GM18511 (cell line): ENCODE data around the gene GSAP.

Source experiments
- ATAC-seq: cut with Tn5 transposase; IDR thresholded peaks from one replicate; pipeline ENCODE4 v1.9.1; 2021; ENCODE audit warnings: mild to moderate bottlenecking, moderate library complexity; ENCODE audit not compliant: unreplicated experiment

GSAP gene, protein sequence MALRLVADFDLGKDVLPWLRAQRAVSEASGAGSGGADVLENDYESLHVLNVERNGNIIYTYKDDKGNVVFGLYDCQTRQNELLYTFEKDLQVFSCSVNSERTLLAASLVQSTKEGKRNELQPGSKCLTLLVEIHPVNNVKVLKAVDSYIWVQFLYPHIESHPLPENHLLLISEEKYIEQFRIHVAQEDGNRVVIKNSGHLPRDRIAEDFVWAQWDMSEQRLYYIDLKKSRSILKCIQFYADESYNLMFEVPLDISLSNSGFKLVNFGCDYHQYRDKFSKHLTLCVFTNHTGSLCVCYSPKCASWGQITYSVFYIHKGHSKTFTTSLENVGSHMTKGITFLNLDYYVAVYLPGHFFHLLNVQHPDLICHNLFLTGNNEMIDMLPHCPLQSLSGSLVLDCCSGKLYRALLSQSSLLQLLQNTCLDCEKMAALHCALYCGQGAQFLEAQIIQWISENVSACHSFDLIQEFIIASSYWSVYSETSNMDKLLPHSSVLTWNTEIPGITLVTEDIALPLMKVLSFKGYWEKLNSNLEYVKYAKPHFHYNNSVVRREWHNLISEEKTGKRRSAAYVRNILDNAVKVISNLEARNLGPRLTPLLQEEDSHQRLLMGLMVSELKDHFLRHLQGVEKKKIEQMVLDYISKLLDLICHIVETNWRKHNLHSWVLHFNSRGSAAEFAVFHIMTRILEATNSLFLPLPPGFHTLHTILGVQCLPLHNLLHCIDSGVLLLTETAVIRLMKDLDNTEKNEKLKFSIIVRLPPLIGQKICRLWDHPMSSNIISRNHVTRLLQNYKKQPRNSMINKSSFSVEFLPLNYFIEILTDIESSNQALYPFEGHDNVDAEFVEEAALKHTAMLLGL

DNA sequence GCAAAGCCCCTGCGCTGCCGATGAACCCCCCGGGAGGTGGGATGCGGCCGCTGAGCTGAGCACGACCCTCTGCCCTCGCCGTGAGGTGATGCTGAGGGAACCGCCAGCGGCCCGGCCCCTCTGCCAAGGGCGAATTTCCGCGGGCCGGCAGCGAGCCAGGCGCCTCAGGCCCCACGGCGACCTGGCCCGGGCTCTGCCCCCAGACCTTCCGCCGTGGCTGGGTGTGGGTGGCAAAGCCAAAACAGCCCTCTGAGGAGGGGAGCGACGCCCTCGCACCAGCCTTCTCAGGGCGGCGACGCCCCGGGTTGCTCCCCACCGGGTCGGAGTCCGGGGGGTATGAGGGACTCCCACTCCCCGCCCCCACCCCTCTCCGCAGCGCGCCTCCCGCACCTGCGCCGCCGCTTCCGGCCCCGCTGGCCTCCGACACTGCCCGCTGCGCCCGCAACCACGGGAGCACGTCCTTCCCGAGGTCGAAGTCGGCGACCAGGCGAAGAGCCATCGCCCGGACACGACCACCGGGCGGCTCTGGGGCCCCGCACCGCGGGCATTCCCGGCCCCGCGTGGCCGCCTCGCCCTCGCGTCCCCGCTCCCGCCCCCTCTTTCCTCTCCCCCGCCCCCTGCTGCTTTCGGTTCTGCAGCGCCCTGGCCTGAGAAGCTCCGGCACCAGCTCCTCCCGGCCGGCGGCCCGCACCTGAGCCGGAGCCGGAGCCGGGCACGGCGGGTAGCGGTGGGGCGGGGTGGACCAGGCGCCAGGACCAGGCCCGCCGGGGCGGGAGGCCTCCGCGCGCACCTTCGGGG is at the start of gene GSAP:
TSS of gene GSAP (minus strand) at position 527 of the 798 bp plus-strand sequence. CDS start at position 499, 28 bp downstream.
- peak; percentile 70 for ATAC-seq

DNA sequence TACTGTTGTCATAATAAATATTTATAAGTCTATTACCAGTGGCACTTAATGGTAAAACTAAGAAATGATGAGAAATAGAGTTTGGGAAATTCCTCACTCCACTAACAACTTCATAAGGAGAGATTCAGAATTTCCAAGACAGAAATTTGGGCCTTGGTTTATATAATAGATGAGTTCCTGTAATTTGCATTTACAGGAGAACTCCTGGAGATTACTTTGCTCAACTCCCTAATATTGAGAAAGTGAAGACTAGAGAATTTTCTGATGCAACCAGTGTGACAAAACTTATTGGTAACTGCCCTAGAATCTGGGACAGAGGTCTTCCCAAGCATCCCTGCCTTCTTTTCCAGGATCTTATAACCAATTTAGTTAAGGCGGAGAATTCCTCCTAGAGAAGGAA is 49.1 kb upstream of the GSAP start:
- ATAC-seq, result no peak

DNA sequence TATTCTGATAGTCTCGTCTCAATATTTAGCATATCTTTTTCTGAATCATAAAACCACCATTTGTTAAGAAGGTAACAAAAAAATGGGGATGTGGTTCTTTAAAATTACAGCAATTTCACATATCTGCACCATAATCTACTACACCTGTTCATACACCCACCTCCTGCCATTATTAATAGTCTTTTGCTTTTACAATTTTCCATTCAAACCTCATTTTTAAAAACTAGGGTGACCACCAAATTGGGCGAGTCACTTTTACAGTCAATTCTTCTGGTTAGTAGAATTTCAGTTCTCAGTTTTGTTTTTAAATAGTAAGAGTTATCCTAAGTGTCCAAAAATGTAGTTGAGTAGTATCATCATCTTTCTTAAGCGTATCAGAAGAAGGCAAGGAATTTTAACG is 48.4 kb upstream of the GSAP start:
- peak; percentile 70 for ATAC-seq

DNA sequence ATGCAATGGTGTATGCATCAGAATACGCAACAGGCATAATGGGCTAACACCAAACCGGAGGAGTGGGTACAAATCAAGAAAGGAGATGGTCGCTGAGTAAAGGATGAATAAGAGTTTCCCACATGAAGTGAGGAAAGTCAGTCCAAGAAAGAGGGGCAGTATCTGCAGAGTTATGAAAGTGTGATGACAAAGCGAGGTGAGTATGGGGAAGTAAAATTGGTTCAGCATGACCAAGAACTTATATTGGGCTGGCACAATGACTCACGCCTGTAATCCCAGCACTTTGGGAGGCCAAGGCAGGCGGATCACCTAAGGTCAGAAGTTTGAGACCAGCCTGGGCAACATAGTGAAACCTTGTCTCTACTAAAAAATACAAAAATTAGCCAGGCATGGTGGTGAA is 47.5 kb upstream of the GSAP start:
- peak; percentile 59 for ATAC-seq

DNA sequence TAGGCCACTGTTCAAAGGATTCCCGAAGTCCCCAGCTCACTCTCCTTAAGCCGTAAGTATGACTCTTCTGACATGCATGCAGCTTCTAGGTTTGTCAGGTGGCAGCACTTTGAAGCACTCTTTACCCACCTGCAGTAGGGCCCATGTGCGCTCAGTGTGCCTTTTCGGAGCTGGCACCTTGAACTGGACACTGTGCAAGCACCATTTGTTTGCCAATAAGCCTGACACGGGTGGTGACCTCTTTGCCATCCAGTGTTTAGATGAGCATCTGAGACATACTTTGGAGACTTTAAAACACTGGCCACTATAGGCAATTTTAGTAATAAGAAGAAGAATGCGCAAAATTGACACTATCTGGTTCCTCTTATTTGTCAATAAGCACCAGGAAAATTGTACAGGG is 45.7 kb upstream of the GSAP start:
- no peak for ATAC-seq

DNA sequence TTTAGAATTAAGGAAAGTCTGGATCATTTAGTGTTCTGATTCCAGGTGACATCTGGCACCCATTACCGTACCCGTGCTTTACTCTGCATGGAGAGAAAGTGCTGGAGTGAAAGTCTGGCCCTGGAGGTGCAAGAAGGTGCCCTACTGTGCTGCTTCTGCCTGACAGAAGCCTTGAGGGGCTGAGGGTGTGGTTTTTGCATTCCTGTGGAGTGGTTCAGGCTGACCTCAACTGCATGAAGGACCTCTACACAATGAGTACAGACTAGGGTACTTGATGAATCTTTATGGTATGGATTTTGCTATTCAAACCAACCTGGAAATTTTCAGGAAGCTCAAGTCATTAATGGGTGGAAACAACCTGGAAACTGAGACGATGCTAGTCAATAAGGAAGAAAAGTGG is 45.1 kb upstream of the GSAP start:
- no peak for ATAC-seq

DNA sequence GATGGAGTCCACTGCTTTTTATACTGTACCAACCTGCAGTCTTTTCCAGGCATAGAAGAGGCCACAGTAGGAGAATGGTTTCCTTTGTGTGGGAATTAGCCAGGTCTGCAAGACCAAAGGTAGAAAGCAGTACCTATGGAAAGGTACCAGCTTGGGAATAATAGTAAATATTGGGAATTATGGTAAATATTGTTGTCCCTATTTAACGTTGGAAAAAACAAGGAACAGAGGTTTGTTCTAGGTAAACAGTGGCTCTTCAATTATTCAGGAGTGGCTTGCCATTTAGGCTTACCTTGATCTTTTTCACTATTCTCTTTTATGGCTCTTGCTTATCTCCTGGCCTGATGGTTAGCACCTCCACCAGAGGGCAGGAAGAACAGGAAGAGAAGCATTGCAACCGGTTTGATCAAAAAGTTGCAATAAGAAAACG is 43.9 kb upstream of the GSAP start:
- ATAC-seq, result no peak

DNA sequence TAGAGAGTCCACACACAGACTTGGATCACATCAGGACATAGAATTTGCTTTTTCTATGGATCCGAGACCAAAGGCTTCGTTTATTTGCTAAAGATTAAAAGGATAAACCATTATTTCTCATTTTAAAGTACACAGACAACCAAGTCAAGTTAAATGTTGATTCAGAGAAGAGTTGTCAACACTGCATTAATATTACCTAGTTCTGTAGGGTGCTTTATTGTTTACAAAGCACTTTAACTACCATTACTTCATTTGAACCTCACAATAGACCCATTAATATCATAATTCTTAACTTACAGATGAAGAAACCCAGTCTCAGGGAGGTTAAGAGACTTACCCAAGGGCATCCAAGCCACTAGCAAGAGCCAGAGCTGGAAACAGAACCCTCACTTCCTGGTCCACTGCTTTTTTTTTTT is 43.2 kb upstream of the GSAP start:
- ATAC-seq, result no peak

DNA sequence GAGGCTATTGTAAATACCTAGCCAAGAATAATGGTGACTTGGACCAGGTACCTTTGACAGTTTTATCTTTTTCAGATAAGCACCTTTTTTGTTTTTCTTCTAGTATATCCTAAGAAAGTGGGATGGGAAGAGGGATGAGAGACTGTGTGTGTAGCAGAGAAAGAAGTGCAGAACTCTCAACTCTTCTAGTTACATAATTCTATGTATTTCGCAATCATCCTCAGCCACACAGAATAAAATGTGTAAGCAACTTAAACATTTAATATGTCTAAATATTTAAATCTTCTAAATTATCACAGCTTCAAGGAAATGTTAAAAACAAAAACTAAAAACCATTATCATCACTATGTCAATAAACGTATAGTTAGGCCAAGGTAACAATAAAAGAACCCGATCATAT is 42.6 kb upstream of the GSAP start:
- ATAC-seq, result no peak

DNA sequence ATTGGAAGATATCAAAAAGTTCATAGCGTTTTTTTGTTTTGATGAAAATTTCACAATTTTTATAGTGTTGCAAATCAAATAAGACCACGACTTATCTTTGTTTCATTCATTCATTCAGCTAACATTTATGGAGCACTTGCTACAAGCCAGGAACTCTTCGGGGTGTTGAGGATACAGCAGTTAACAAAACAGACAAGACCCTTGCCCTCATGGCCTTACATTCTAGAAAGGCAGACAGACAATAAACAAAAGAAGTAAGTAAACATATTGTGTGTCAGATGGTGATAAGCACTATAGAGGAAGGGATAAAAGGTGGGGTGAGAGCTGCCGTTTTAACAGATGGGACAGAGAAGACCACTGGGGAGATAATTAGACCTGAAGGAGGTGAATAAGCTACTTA is 41.6 kb upstream of the GSAP start:
- ATAC-seq, result no peak

DNA sequence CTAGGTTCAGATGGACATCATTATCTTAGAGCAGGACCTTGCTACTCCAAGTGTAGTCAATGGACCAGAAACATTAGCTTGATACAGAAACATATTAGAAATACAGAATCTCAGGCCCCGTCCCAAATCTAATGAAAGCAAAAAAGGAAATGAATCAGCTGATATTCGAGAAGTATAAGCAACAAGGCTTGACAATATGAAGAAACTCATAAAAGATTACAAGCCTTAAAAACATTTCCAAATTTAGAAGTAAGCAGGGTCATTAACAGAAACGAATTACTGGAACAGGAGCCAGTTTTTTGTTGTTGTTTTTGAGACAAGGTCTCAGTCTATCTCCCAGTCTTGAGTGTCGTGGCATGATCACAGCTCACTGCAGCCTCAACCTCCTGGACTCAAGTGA is 40.5 kb upstream of the GSAP start:
- ATAC-seq, result no peak

DNA sequence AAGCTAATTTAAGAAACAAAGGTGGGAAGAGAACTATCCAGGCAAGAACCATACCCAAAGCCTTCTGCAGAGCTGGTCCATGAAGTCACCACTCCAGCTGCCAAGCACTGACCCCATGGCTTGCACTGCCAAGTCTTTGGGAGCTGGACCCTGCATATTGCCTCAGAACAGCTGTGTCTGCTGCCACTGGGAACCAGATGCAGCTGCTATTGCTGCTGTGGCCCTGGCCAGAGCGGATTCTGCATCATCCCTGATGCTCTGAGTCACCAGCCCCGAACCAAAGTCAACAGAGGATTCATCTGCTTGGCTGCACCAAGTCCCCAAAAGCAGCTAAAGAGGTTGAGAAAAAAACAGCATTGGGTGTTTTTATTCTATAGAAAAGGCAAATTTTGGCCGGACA is 39.2 kb upstream of the GSAP start:
- ATAC-seq, result no peak

DNA sequence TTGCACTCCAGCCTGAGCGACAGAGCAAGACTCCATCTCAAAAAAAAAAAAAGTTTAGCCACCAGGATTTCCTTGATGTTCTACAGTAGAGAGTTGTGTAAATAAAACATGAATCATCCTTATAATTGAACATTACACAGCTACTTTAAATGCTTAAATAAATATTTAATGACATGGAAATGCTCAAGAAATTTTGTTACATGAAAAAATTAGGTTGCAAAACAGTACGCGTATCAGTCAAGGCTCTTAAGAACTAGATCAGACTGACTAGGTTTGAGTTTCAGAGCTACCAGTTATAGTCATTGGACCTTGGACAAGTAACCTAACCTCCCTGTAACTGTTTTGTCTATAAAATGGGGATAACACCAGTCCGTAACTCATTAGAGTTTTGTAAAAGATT is 38.7 kb upstream of the GSAP start:
- ATAC-seq, result no peak

DNA sequence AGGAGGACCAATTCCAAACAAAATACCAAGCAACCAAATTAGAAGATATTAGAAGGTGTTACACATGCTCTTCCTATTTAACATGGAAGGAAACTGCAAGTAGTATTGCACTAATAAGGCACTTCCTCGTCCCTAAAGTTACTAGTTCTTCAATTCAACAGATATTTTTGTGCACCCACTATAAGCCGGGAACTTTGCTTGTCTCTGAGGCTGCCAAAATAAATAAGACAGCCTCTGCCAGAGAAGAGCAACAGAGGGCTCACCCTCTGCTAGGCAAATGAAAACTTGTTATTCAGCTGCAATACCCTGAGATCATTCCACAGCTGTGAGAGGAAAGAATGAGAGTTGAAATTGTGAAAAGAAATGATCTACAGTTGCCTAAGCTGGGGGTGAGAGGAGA is 37.4 kb upstream of the GSAP start:
- ATAC-seq, result no peak

DNA sequence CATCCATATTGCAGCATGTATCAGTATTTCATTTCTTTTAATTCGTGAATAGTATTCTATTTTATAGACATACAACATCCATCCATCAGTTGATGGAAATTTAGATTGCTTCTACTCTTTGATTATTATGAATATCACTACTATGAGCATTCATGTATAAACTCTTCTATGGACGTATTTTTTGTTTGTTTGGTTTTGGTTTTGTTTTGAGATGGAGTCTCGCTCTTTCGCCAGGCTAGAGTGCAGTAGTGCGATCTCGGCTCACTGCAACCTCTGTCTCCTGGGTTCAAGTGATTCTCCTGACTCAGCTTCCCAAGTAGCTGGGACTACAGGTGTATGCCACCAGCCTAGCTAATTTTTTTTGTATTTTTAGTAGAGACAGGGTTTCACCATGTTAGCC is 35.8 kb upstream of the GSAP start:
- peak; percentile 66 for ATAC-seq

DNA sequence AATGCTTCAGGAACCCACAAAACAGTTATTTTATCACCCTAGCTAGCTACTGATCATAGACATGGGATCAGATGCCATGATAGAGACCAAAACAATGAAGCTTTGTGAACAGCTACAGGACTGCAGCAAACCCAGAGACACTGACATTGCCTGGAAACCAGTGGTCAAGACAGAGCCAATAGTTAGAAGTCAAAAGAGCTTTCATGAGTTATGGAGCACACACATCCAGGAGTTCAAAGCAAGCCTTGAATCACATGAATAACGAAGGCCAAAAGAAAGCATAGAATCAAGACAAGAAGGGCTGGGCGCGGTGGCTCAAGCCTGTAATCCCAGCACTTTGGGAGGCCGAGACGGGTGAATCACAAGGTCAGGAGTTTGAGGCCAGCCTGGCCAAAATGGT is 34.5 kb upstream of the GSAP start:
- ATAC-seq, result no peak

DNA sequence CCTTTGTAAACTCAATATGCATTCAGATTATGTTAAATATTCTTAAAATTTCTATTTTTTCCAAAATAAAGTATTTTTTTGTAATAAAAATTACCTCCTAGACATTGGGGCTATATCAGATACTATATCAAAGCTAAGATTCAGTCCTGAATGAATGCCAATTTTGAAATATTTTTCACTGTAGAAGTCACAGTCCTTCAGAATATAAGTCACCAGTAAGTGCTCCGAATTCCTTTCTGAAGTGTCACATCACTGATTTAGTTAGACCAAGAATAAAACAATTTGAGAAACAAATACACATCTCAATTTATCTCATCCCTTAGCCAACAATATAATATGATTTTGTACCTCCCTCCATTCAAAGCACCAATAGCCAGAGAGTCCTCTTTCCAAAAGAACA is 33.9 kb upstream of the GSAP start:
- ATAC-seq, result no peak

DNA sequence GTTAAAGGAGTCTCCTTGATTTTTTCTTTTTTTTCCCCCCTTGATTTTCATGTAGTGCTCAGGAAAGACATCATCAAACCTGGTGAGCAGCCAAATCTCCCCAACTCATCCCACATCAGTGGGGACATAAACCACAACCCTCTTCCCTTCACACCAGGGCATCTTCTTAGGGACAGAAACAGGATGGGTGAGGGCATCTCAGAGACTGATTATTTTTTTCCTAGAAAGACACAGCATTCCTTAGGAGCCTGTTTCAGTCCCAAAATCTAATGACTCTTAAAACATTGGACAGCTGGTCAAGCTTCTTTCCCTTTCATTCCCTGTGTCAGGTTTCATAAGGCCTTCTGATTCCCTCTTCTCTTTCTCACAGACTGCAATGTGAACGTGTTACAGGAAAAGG is 31.5 kb upstream of the GSAP start:
- ATAC-seq, result no peak

DNA sequence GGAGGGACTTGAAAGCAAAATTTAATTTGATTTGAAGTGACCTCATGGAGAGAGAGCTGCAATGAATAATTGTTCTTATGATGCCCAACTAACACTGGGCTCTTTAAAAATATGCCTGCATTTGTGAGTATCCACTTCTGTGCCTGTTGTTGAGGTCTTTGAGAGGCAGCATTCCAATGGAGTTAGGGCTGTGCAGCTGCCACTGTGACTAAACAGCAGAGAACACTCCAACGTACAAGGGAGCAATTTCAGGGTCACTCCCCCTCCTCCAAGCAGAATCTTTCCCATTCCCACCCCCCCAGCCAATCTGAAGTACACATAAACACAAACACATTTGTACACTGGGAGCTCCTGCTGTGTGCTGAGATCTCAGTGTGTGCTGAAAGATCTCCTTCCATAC is 28.0 kb upstream of the GSAP start:
- no peak for ATAC-seq

DNA sequence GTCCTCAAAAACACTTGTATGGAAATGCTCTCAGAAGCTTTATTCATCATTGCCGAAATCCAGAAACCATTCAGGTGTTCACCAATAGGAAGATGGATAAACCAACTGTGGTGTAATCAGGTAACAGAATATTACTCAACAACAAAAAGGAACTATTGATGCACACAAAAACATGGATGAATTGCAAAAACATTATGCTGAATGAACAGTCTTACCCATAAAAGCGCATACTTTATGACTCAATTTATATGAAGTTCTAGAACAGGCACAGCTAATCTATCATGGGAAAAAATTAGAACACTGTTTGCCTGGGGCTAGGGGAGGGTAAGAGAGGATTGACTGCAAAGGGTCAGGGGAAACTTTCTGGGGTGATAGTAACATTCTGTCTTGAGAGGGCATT is 26.9 kb upstream of the GSAP start:
- ATAC-seq, result no peak

DNA sequence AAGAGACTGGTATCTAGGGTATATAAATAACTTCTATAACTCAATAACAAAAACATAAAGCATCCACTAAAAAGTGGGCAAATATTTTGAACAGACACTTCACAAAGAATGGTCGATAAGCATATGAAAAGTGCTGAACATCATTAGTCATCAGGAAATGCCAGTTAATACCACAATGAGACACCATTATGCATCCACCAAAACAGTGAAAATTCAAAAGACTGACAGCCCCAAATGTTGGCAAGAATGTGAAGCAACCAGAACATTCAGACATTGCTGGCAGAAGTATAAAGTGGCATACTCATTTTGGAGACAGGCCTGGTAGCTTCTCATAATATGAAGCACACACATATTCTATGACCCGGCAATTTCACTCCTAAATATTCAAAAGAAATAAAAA is 26.5 kb upstream of the GSAP start:
- ATAC-seq, result no peak
